CD8-positive, alpha-beta memory T cell (primary cell): ENCODE measurements around the gene TMPRSS9. TPM values are rescaled to one million over a fixed set of nuclear protein-coding genes. Genes with fewer than 3 reads are reported as not detected.
A peak's percentile ranks its signal among the peaks of the same experiment; 100 is the strongest.

ENCODE experiments used
- CTCF ChIA-PET: fragments of 350-600 bp; sonication (Branson Sonifier 250); formaldehyde crosslinking; loops from one replicate; lab custom pipeline; 2021; ENCODE audit warnings: antibody characterized with exemption; lab: Charles Lee
- POLR2A ChIA-PET: fragments of 350-600 bp; sonication (Branson Sonifier 250); formaldehyde crosslinking; loops from one replicate; lab custom pipeline; 2021; ENCODE audit warnings: antibody characterized with exemption; lab: Charles Lee
- DNase-seq, 5 donors: peaks; one replicate each; pipeline versions ENCODE4 v3.0.0 to v3.0.0-alpha.2; 2020 to 2022; ENCODE audit warnings: mixed read lengths in 1 of 5
- H3K27ac ChIP-seq: one replicate; pipeline ENCODE4 v1.7.0; 2013; ENCODE audit warnings: low read depth, mild to moderate bottlenecking, low read length, moderate library complexity
- H3K27me3 ChIP-seq: 2 replicates; pipeline ENCODE4 v1.7.0; 2013; ENCODE audit warnings: low read length, mild to moderate bottlenecking; ENCODE audit not compliant: insufficient read depth, poor library complexity, severe bottlenecking
- H3K36me3 ChIP-seq: 2 replicates; pipeline ENCODE4 v1.7.0; 2013; ENCODE audit warnings: mild to moderate bottlenecking, low read length, moderate library complexity; ENCODE audit not compliant: insufficient read depth
- H3K4me1 ChIP-seq: 2 replicates; pipeline ENCODE4 v1.7.0; 2013; ENCODE audit warnings: mild to moderate bottlenecking, low read length, moderate library complexity; ENCODE audit not compliant: insufficient read depth
- H3K4me3 ChIP-seq: 2 replicates; pipeline ENCODE4 v1.7.0; 2013; ENCODE audit warnings: mild to moderate bottlenecking, low read length
- H3K9me3 ChIP-seq: 2 replicates; pipeline ENCODE4 v1.7.0; 2013; ENCODE audit warnings: mild to moderate bottlenecking, low read length
- H3K27ac Mint-ChIP-seq, 8 donors: one replicate each; pipeline ENCODE4 v1.8.0; 2020 to 2021; ENCODE audit warnings: mixed read lengths in 8 of 8, mild to moderate bottlenecking in 6 of 8, inconsistent platforms in 3 of 8, moderate library complexity in 3 of 8
- H3K27me3 Mint-ChIP-seq, 2 donors: one replicate each; pipeline ENCODE4 v1.8.0; 2020 to 2021; ENCODE audit warnings: mixed read lengths in 2 of 2, mild to moderate bottlenecking in 1 of 2, moderate library complexity in 1 of 2
- H3K36me3 Mint-ChIP-seq, 3 donors: one replicate each; pipeline ENCODE4 v1.8.0; 2020 to 2021; ENCODE audit warnings: mixed read lengths in 3 of 3, inconsistent platforms in 1 of 3, mild to moderate bottlenecking in 1 of 3
- H3K4me1 Mint-ChIP-seq, 3 donors: one replicate each; pipeline ENCODE4 v1.8.0; 2020 to 2021; ENCODE audit warnings: mixed read lengths in 3 of 3, inconsistent platforms in 1 of 3, mild to moderate bottlenecking in 1 of 3
- H3K4me3 Mint-ChIP-seq, 7 donors: one replicate each; pipeline ENCODE4 v1.8.0; 2020 to 2021; ENCODE audit warnings: mixed read lengths in 7 of 7, mild to moderate bottlenecking in 6 of 7, moderate library complexity in 4 of 7, inconsistent platforms in 2 of 7
- H3K9me3 Mint-ChIP-seq, 5 donors: one replicate each; pipeline ENCODE4 v1.8.0; 2020 to 2022; ENCODE audit warnings: mixed read lengths in 5 of 5, mild to moderate bottlenecking in 3 of 5, moderate library complexity in 2 of 5, inconsistent platforms in 1 of 5
- polyA plus RNA-seq: library from polyadenylated mRNA; unstranded; fragments of 300-500 nt; fragmentation: Illumina TruSeq; gene quantifications from one replicate; pipeline ENCODE4 v1.2.3, GENCODE V29; 2021
- total RNA-seq, 2 experiments: library from RNA; stranded (reverse); gene quantifications; one replicate each; pipeline ENCODE4 v1.2.3, GENCODE V29; 2021

Gene TMPRSS9
- total and polyA plus RNA-seq, 3 experiments from 2014 or later, result not detected

GRCh38 chr19:2429917-2430535 is 70.0 kb downstream of the TMPRSS9 start:
- no peaks in the 10 kb centered on the region for H3K9me3 ChIP-seq
- peaks cover 19% of the 10 kb centered on the region for H3K4me1 ChIP-seq
- H3K36me3 ChIP-seq, result no peaks in the 10 kb centered on the region
- Mint-ChIP-seq H3K4me1 (peaks cover 10 to 19% (median 13%) of the 10 kb centered on the region in 3 donors), H3K9me3 (peaks cover 0 to 2% (median 0%) of the 10 kb centered on the region in 5 donors), H3K4me3 (peak overlapping the region in 3 of 7 donors; percentile 3 to 51 (median 27)), H3K27me3 (peaks cover 0 to 3% of the 10 kb centered on the region in 2 donors), H3K36me3 (peaks cover 0 to 32% (median 2%) of the 10 kb centered on the region in 3 donors), H3K27ac (peak overlapping the region in 4 of 8 donors; percentile 42 to 82 (median 69))
- no peak overlapping the region for H3K4me3 ChIP-seq
- CTCF ChIA-PET, result interaction anchor here (1.0 kb wide), 1 partner anchor 9 kb away, joined by 3 read pairs; no protein-coding TSS in a partner anchor
- no peak overlapping the region for H3K27ac ChIP-seq
- DNase-seq, result no peak
- no peaks in the 10 kb centered on the region for H3K27me3 ChIP-seq
- POLR2A ChIA-PET, result no interaction called here

GRCh38 chr19:2431318-2432055 is 71.4 kb downstream of the TMPRSS9 start:
- ChIA-PET POLR2A (no interaction called here), CTCF (no interaction called here)
- Mint-ChIP-seq H3K36me3 (peaks cover 0 to 35% (median 2%) of the 10 kb centered on the region in 3 donors), H3K27ac (peak overlapping the region in 1 of 8 donors; percentile 68), H3K4me1 (peaks cover 6 to 13% (median 10%) of the 10 kb centered on the region in 3 donors), H3K9me3 (peaks cover 0 to 2% (median 0%) of the 10 kb centered on the region in 5 donors), H3K4me3 (no peak overlapping the region), H3K27me3 (peaks cover 0 to 3% of the 10 kb centered on the region in 2 donors)
- no peak overlapping the region for H3K27ac ChIP-seq
- H3K27me3 ChIP-seq, result no peaks in the 10 kb centered on the region
- H3K4me1 ChIP-seq, result peaks cover 10% of the 10 kb centered on the region
- no peak for DNase-seq
- no peak overlapping the region for H3K4me3 ChIP-seq
- H3K36me3 ChIP-seq, result no peaks in the 10 kb centered on the region
- no peaks in the 10 kb centered on the region for H3K9me3 ChIP-seq

GRCh38 chr19:2432131-2432848 is 72.2 kb downstream of the TMPRSS9 start:
- Mint-ChIP-seq H3K4me1 (peaks cover 5 to 8% (median 7%) of the 10 kb centered on the region in 3 donors), H3K36me3 (peaks cover 0 to 35% (median 2%) of the 10 kb centered on the region in 3 donors), H3K27ac (no peak overlapping the region), H3K9me3 (peaks cover 0 to 2% (median 0%) of the 10 kb centered on the region in 5 donors), H3K27me3 (peaks cover 0 to 3% of the 10 kb centered on the region in 2 donors), H3K4me3 (no peak overlapping the region)
- H3K9me3 ChIP-seq, result no peaks in the 10 kb centered on the region
- H3K36me3 ChIP-seq, result no peaks in the 10 kb centered on the region
- H3K4me1 ChIP-seq, result peaks cover 6% of the 10 kb centered on the region
- no peak overlapping the region for H3K4me3 ChIP-seq
- CTCF ChIA-PET, result no interaction called here
- DNase-seq, result no peak
- no peak overlapping the region for H3K27ac ChIP-seq
- H3K27me3 ChIP-seq, result no peaks in the 10 kb centered on the region
- POLR2A ChIA-PET, result no interaction called here

GRCh38 chr19:2433854-2434253 is 73.8 kb downstream of the TMPRSS9 start:
- Histone ChIP-seq H3K27ac (no peak overlapping the region), H3K36me3 (no peaks in the 10 kb centered on the region), H3K27me3 (no peaks in the 10 kb centered on the region), H3K9me3 (no peaks in the 10 kb centered on the region), H3K4me3 (no peak overlapping the region), H3K4me1 (no peaks in the 10 kb centered on the region)
- Mint-ChIP-seq H3K36me3 (peaks cover 0 to 43% (median 0%) of the 10 kb centered on the region in 3 donors), H3K4me1 (no peaks in the 10 kb centered on the region), H3K27ac (no peak overlapping the region), H3K27me3 (peaks cover 0 to 3% of the 10 kb centered on the region in 2 donors), H3K9me3 (no peaks in the 10 kb centered on the region), H3K4me3 (no peak overlapping the region)
- POLR2A ChIA-PET, result no interaction called here
- DNase-seq, result no peak
- CTCF ChIA-PET, result no interaction called here

- Histone ChIP-seq H3K9me3 (no peaks in the 10 kb centered on the region), H3K4me3 (no peak overlapping the region), H3K36me3 (no peaks in the 10 kb centered on the region), H3K4me1 (no peaks in the 10 kb centered on the region), H3K27ac (no peak overlapping the region), H3K27me3 (no peaks in the 10 kb centered on the region)
- H3K4me1 Mint-ChIP-seq, result no peaks in the 10 kb centered on the region
- peaks cover 0 to 3% of the 10 kb centered on the region in 2 donors for H3K27me3 Mint-ChIP-seq
- POLR2A ChIA-PET, result no interaction called here
- no peak for DNase-seq
- H3K36me3 Mint-ChIP-seq, result peaks cover 0 to 43% (median 0%) of the 10 kb centered on the region in 3 donors
- H3K27ac Mint-ChIP-seq, result no peak overlapping the region
- CTCF ChIA-PET, result no interaction called here
- no peak overlapping the region for H3K4me3 Mint-ChIP-seq
- H3K9me3 Mint-ChIP-seq, result no peaks in the 10 kb centered on the region
Observed at GRCh38 chr19:2434267-2434666, 74.2 kb downstream of the TMPRSS9 start.

- no peak overlapping the region for H3K4me3 Mint-ChIP-seq
- peaks cover 0 to 42% (median 0%) of the 10 kb centered on the region in 3 donors for H3K36me3 Mint-ChIP-seq
- Histone ChIP-seq H3K36me3 (no peaks in the 10 kb centered on the region), H3K27me3 (no peaks in the 10 kb centered on the region), H3K4me1 (no peaks in the 10 kb centered on the region), H3K9me3 (no peaks in the 10 kb centered on the region), H3K4me3 (no peak overlapping the region), H3K27ac (no peak overlapping the region)
- CTCF ChIA-PET, result no interaction called here
- POLR2A ChIA-PET, result no interaction called here
- no peaks in the 10 kb centered on the region for H3K9me3 Mint-ChIP-seq
- no peak for DNase-seq
- H3K27me3 Mint-ChIP-seq, result peaks cover 0 to 1% of the 10 kb centered on the region in 2 donors
- H3K27ac Mint-ChIP-seq, result no peak overlapping the region
- no peaks in the 10 kb centered on the region for H3K4me1 Mint-ChIP-seq
Observed at GRCh38 chr19:2434721-2435265, 74.7 kb downstream of the TMPRSS9 start.

GRCh38 chr19:2436384-2436783 is 76.3 kb downstream of the TMPRSS9 start:
- Mint-ChIP-seq H3K27ac (no peak overlapping the region), H3K4me3 (no peak overlapping the region), H3K36me3 (peaks cover 0 to 34% (median 3%) of the 10 kb centered on the region in 3 donors), H3K4me1 (peaks cover 0 to 4% (median 3%) of the 10 kb centered on the region in 3 donors), H3K27me3 (peaks cover 0 to 1% of the 10 kb centered on the region in 2 donors), H3K9me3 (no peaks in the 10 kb centered on the region)
- Histone ChIP-seq H3K9me3 (no peaks in the 10 kb centered on the region), H3K27ac (no peak overlapping the region), H3K4me1 (no peaks in the 10 kb centered on the region), H3K4me3 (no peak overlapping the region), H3K36me3 (peaks cover 4% of the 10 kb centered on the region), H3K27me3 (no peaks in the 10 kb centered on the region)
- no peak for DNase-seq
- POLR2A ChIA-PET, result no interaction called here
- CTCF ChIA-PET, result interaction anchor here (0.9 kb wide), 1 partner anchor 8 kb away, joined by 3 read pairs; no protein-coding TSS in a partner anchor
